Measurements from ENCODE around the gene AKAP10.

GRCh38 chr17:19911033-19911432 is 66.6 kb downstream of the AKAP10 start:
- TF ChIP-seq, protein P1, sequence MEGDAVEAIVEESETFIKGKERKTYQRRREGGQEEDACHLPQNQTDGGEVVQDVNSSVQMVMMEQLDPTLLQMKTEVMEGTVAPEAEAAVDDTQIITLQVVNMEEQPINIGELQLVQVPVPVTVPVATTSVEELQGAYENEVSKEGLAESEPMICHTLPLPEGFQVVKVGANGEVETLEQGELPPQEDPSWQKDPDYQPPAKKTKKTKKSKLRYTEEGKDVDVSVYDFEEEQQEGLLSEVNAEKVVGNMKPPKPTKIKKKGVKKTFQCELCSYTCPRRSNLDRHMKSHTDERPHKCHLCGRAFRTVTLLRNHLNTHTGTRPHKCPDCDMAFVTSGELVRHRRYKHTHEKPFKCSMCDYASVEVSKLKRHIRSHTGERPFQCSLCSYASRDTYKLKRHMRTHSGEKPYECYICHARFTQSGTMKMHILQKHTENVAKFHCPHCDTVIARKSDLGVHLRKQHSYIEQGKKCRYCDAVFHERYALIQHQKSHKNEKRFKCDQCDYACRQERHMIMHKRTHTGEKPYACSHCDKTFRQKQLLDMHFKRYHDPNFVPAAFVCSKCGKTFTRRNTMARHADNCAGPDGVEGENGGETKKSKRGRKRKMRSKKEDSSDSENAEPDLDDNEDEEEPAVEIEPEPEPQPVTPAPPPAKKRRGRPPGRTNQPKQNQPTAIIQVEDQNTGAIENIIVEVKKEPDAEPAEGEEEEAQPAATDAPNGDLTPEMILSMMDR (conservative IDR thresholded peaks at IDR 0.05; ENCODE audit: low read length) = no peak
- TF ChIP-seq EZH2phosphoT487 (IDR thresholded peaks at IDR 0.05; ENCODE audit: borderline replicate concordance) = no peak
